ENCODE results near the gene TSPAN18. TPM values are rescaled to one million over a fixed set of nuclear protein-coding genes. Genes with fewer than 3 reads are reported as not detected.

TSPAN18 gene
- total RNA-seq, 2 experiments from 2014 or later: 7.3 to 8.4 TPM

GRCh38 chr11:44829838-44830237, 103.1 kb downstream of the TSPAN18 start:
- H3K27me3 Mint-ChIP-seq (ENCODE audit: low read depth): no peaks in the 10 kb centered on the region
- CTCF ChIA-PET: interaction anchor here (1.3 kb wide), 1 partner anchor 65 kb away, joined by 3 read pairs; no protein-coding TSS in a partner anchor
- DNase-seq: no peak
- H3K4me3 Mint-ChIP-seq: no peak overlapping the region
- intact Hi-C loops (cut with micrococcal nuclease): no loop called here
- no peaks in the 10 kb centered on the region for H3K4me1 Mint-ChIP-seq (ENCODE audit: low read depth)
- H3K27ac Mint-ChIP-seq: no peak overlapping the region
- H3K36me3 Mint-ChIP-seq (ENCODE audit: low read depth): no peaks in the 10 kb centered on the region
- no peaks in the 10 kb centered on the region for H3K9me3 Mint-ChIP-seq

GRCh38 chr11:44831605-44832394, 105.0 kb downstream of the TSPAN18 start:
- no peaks in the 10 kb centered on the region for H3K4me1 Mint-ChIP-seq (ENCODE audit: low read depth)
- CTCF ChIA-PET: interaction anchor here (2.9 kb wide), 1 partner anchor 79 kb away, joined by 11 read pairs; no protein-coding TSS in a partner anchor
- intact Hi-C loops (cut with micrococcal nuclease): no loop called here

GRCh38 chr11:44832452-44832851, 105.7 kb downstream of the TSPAN18 start:
- Mint-ChIP-seq H3K4me1 (ENCODE audit: low read depth) (no peaks in the 10 kb centered on the region), H3K4me3 (no peak overlapping the region), H3K27ac (no peak overlapping the region), H3K27me3 (ENCODE audit: low read depth) (no peaks in the 10 kb centered on the region), H3K9me3 (no peaks in the 10 kb centered on the region), H3K36me3 (ENCODE audit: low read depth) (no peaks in the 10 kb centered on the region)
- no peak for DNase-seq
- CTCF ChIA-PET: interaction anchor here (1.2 to 2.9 kb wide), 2 partner anchors 9 to 78 kb away, joined by 3 to 11 read pairs; no protein-coding TSS in a partner anchor
- intact Hi-C loops (cut with micrococcal nuclease): no loop called here

More at GRCh38 chr11:44831605-44832394, 105.0 kb downstream of the TSPAN18 start:
- Mint-ChIP-seq H3K27ac (no peak overlapping the region), H3K4me3 (no peak overlapping the region), H3K27me3 (ENCODE audit: low read depth) (no peaks in the 10 kb centered on the region), H3K9me3 (no peaks in the 10 kb centered on the region), H3K36me3 (ENCODE audit: low read depth) (no peaks in the 10 kb centered on the region)
- DNase-seq: no peak

- H3K9me3 Mint-ChIP-seq: no peaks in the 10 kb centered on the region
- no peak overlapping the region for H3K27ac Mint-ChIP-seq
- no peaks in the 10 kb centered on the region for H3K27me3 Mint-ChIP-seq (ENCODE audit: low read depth)
- H3K4me1 Mint-ChIP-seq (ENCODE audit: low read depth): no peaks in the 10 kb centered on the region
- H3K36me3 Mint-ChIP-seq (ENCODE audit: low read depth): peaks cover 2% of the 10 kb centered on the region
- no peak for DNase-seq
- no peak overlapping the region for H3K4me3 Mint-ChIP-seq
- CTCF ChIA-PET: interaction anchor here (1.2 to 2.9 kb wide), 2 partner anchors 10 to 77 kb away, joined by 3 to 11 read pairs; no protein-coding TSS in a partner anchor
- intact Hi-C loops (cut with micrococcal nuclease): no loop called here
Measured at GRCh38 chr11:44833221-44833876, 106.6 kb downstream of the TSPAN18 start.

GRCh38 chr11:44833877-44834452, 107.2 kb downstream of the TSPAN18 start:
- Mint-ChIP-seq H3K27me3 (ENCODE audit: low read depth) (no peaks in the 10 kb centered on the region), H3K27ac (no peak overlapping the region), H3K4me1 (ENCODE audit: low read depth) (no peaks in the 10 kb centered on the region), H3K36me3 (ENCODE audit: low read depth) (peaks cover 2% of the 10 kb centered on the region), H3K9me3 (no peaks in the 10 kb centered on the region), H3K4me3 (no peak overlapping the region)
- intact Hi-C loops (cut with micrococcal nuclease): no loop called here
- no peak for DNase-seq
- CTCF ChIA-PET: interaction anchor here (2.9 kb wide), 1 partner anchor 77 kb away, joined by 11 read pairs; no protein-coding TSS in a partner anchor

- no peaks in the 10 kb centered on the region for H3K4me1 Mint-ChIP-seq (ENCODE audit: low read depth)
- CTCF ChIA-PET: interaction anchor here (0.6 kb wide), 1 partner anchor 181 kb away, joined by 3 read pairs; no protein-coding TSS in a partner anchor
- no peak for DNase-seq
- H3K9me3 Mint-ChIP-seq: no peaks in the 10 kb centered on the region
- H3K4me3 Mint-ChIP-seq: no peak overlapping the region
- no peak overlapping the region for H3K27ac Mint-ChIP-seq
- intact Hi-C loops (cut with micrococcal nuclease): no loop called here
- no peaks in the 10 kb centered on the region for H3K27me3 Mint-ChIP-seq (ENCODE audit: low read depth)
- peaks cover 2% of the 10 kb centered on the region for H3K36me3 Mint-ChIP-seq (ENCODE audit: low read depth)
Measured at GRCh38 chr11:44834846-44835245, 108.1 kb downstream of the TSPAN18 start.

GRCh38 chr11:44835296-44835695, 108.5 kb downstream of the TSPAN18 start:
- CTCF ChIA-PET: interaction anchor here (0.6 to 1.1 kb wide), 2 partner anchors 34 to 181 kb away, joined by 3 read pairs; no protein-coding TSS in a partner anchor
- Mint-ChIP-seq H3K27me3 (ENCODE audit: low read depth) (no peaks in the 10 kb centered on the region), H3K36me3 (ENCODE audit: low read depth) (peaks cover 2% of the 10 kb centered on the region), H3K4me1 (ENCODE audit: low read depth) (no peaks in the 10 kb centered on the region), H3K27ac (no peak overlapping the region), H3K9me3 (no peaks in the 10 kb centered on the region), H3K4me3 (no peak overlapping the region)
- intact Hi-C loops (cut with micrococcal nuclease): no loop called here
- no peak for DNase-seq

GRCh38 chr11:44835938-44836337, 109.2 kb downstream of the TSPAN18 start:
- no peak overlapping the region for H3K27ac Mint-ChIP-seq
- no peaks in the 10 kb centered on the region for H3K27me3 Mint-ChIP-seq (ENCODE audit: low read depth)
- no peaks in the 10 kb centered on the region for H3K9me3 Mint-ChIP-seq
- H3K4me1 Mint-ChIP-seq (ENCODE audit: low read depth): no peaks in the 10 kb centered on the region
- intact Hi-C loops (cut with micrococcal nuclease): no loop called here
- H3K4me3 Mint-ChIP-seq: no peak overlapping the region
- peaks cover 5% of the 10 kb centered on the region for H3K36me3 Mint-ChIP-seq (ENCODE audit: low read depth)
- CTCF ChIA-PET: interaction anchor here (1.1 kb wide), 1 partner anchor 35 kb away, joined by 3 read pairs; no protein-coding TSS in a partner anchor
- no peak for DNase-seq

GRCh38 chr11:44837661-44838060, 110.9 kb downstream of the TSPAN18 start:
- intact Hi-C loops (cut with micrococcal nuclease): no loop called here
- CTCF ChIA-PET: interaction anchor here (0.7 to 1.2 kb wide), 2 partner anchors 78 to 89 kb away, joined by 3 read pairs; no protein-coding TSS in a partner anchor
- H3K4me3 Mint-ChIP-seq: no peak overlapping the region
- H3K27me3 Mint-ChIP-seq (ENCODE audit: low read depth): no peaks in the 10 kb centered on the region
- H3K4me1 Mint-ChIP-seq (ENCODE audit: low read depth): no peaks in the 10 kb centered on the region
- H3K27ac Mint-ChIP-seq: no peak overlapping the region
- DNase-seq: no peak
- peaks cover 10% of the 10 kb centered on the region for H3K9me3 Mint-ChIP-seq
- H3K36me3 Mint-ChIP-seq (ENCODE audit: low read depth): peaks cover 11% of the 10 kb centered on the region

GRCh38 chr11:44839458-44840084, 112.8 kb downstream of the TSPAN18 start:
- Mint-ChIP-seq H3K27ac (no peak overlapping the region), H3K4me1 (ENCODE audit: low read depth) (no peaks in the 10 kb centered on the region), H3K4me3 (no peak overlapping the region), H3K36me3 (ENCODE audit: low read depth) (peaks cover 23% of the 10 kb centered on the region), H3K9me3 (peaks cover 21% of the 10 kb centered on the region), H3K27me3 (ENCODE audit: low read depth) (no peaks in the 10 kb centered on the region)
- intact Hi-C loops (cut with micrococcal nuclease): no loop called here
- CTCF ChIA-PET: no interaction called here
- no peak for DNase-seq

- H3K36me3 Mint-ChIP-seq (ENCODE audit: low read depth): peaks cover 24% of the 10 kb centered on the region
- intact Hi-C loops (cut with micrococcal nuclease): no loop called here
- CTCF ChIA-PET: interaction anchor here (0.7 kb wide), 1 partner anchor 15 kb away, joined by 3 read pairs; no protein-coding TSS in a partner anchor
Measured at GRCh38 chr11:44840085-44840478, 113.3 kb downstream of the TSPAN18 start.

More at GRCh38 chr11:44840085-44840478, 113.3 kb downstream of the TSPAN18 start:
- DNase-seq: no peak
- no peaks in the 10 kb centered on the region for H3K4me1 Mint-ChIP-seq (ENCODE audit: low read depth)
- no peaks in the 10 kb centered on the region for H3K27me3 Mint-ChIP-seq (ENCODE audit: low read depth)
- H3K4me3 Mint-ChIP-seq: no peak overlapping the region
- H3K27ac Mint-ChIP-seq: no peak overlapping the region
- peaks cover 22% of the 10 kb centered on the region for H3K9me3 Mint-ChIP-seq

Data from activated naive CD4-positive, alpha-beta T cell treated with anti-CD3 and anti-CD28 coated beads for 36 hours (primary cell).